ENCODE results near the gene C1QTNF4.
"Not testable (repeated sequence)": the region's sequence is repeated elsewhere in the genome, so short reads cannot be mapped to it uniquely, and the experiment has no call there.

The C1QTNF4 gene

DNA sequence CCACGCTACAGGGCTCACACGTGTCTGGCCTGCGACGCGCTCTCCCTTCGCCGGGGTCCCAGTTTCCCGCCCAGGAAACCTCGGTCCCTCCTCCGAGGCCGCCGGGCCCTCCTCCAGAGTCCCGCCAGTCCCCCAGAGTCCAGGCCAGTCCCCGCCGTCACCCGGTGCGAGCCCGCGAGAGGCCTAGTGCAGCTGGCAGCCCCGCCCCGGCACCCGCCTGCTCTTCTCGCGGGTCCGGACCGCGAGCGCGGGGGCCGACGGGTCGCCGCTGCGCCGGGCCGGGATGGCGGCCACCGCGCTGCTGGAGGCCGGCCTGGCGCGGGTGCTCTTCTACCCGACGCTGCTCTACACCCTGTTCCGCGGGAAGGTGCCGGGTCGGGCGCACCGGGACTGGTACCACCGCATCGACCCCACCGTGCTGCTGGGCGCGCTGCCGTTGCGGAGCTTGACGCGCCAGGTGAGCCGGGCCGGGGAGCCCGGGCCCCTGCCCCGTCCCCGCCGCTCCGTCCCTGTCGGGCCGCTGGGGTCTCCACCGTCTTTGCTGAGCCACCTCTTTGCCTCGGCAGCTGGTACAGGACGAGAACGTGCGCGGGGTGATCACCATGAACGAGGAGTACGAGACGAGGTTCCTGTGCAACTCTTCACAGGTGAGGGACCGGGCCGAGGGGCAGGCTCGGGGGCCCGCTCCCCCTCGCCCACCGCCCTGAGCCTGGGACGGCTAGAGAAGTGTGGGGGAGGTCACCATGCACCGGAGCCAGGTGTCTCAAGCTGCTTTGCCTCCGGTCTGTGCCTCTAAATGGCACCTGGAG lies 28.7 kb downstream of the C1QTNF4 start, which contains the start of gene PTPMT1:
TSS of gene PTPMT1 (plus strand) at position 260 of the 809 bp plus-strand sequence. CDS start at position 284, 24 bp downstream.
- peak within 1 kb of the TSS; percentile 89 for H3K4me3 ChIP-seq (ENCODE audit: low read depth, low read length)
- TF ChIP-seq, protein P1, sequence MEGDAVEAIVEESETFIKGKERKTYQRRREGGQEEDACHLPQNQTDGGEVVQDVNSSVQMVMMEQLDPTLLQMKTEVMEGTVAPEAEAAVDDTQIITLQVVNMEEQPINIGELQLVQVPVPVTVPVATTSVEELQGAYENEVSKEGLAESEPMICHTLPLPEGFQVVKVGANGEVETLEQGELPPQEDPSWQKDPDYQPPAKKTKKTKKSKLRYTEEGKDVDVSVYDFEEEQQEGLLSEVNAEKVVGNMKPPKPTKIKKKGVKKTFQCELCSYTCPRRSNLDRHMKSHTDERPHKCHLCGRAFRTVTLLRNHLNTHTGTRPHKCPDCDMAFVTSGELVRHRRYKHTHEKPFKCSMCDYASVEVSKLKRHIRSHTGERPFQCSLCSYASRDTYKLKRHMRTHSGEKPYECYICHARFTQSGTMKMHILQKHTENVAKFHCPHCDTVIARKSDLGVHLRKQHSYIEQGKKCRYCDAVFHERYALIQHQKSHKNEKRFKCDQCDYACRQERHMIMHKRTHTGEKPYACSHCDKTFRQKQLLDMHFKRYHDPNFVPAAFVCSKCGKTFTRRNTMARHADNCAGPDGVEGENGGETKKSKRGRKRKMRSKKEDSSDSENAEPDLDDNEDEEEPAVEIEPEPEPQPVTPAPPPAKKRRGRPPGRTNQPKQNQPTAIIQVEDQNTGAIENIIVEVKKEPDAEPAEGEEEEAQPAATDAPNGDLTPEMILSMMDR (IDR thresholded peaks at IDR 0.05; ENCODE audit: low read depth, low read length), result no peak

DNA sequence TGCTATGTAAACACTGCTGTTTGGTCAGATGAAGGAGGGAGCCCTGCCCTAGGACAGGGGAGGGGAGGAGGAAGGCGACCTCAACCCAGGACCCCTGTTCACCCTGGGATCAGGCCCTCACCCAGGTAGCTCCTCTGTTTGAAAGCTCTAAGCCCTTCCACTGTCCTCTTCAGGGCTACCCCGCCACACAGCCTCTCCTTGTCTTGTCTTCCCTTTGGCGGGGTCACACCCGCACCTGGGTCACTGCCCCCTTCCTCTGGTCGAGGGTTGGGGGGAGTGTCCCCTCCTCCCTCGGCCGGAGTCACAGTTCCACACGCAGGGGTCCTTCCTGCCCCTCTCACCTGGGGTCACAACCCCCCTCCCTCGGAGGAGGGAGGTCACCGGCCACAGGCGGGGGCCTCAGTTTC lies 29.3 kb downstream of the C1QTNF4 start:
- TF ChIP-seq, protein P1 (IDR thresholded peaks at IDR 0.05; ENCODE audit: low read depth, low read length), result no peak
- peak overlapping the region; percentile 89 for H3K4me3 ChIP-seq (ENCODE audit: low read depth, low read length)

DNA sequence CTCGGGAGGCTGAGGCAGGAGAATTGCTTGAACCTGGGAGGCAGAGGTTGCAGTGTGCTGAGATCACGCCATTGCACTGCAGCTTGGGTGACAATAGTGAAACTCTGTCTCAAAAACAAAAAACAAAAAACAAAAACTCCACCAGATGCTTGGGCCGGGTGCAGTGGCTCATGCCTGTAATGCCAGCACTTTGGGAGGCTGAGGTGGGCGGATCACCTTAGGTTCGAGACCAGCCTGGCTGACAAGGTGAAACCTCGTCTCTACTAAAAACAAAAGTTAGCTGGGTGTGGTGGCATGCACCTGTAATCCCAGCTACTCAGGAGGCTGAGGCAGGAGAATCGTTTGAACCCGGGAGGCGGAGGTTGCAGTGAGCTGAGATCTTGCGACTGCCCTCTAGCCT lies 29.8 kb downstream of the C1QTNF4 start:
- not testable (repeated sequence) for H3K4me3 ChIP-seq (ENCODE audit: low read depth, low read length)

DNA sequence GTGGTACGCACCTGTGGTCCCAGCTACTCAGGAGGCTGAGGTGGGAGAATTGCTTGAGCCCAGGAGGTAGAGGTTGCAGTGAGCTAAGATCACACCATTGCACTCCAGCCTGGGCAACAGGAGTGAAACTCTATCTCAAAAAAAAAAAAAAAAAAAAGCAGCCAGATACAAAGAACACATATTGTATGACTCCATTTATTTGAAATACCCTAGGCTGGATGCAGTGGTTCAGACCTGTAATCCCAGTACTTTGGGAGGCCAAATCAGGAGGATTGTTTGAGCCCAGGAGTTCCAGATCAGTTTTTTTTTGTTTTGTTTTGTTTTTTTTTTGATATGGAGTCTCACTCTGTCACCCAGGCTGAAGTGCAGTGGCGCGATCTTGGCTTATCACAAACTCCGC lies 31.8 kb downstream of the C1QTNF4 start:
- H3K4me3 ChIP-seq (ENCODE audit: low read depth, low read length), result not testable (repeated sequence)

DNA sequence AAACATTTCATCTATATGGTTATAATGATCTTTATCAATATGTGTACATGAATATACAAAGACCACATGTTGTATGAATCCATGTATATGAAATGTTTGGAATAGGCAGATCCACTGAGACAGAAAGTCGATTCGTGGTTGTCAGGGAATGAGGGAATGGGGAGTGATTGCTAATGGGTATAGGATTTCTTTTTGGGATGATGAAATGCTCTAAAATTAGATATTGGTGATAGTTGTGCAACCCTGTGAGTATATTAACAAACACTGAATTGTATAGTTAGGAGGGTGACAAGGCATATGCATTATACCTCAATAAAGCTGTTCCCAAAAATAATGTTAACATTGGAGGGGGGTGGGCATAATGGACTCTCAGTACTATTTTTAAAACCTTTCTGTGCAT lies 33.8 kb downstream of the C1QTNF4 start:
- TF ChIP-seq, protein P1 (IDR thresholded peaks at IDR 0.05; ENCODE audit: low read depth, low read length), result no peak
- no peak overlapping the region for H3K4me3 ChIP-seq (ENCODE audit: low read depth, low read length)

DNA sequence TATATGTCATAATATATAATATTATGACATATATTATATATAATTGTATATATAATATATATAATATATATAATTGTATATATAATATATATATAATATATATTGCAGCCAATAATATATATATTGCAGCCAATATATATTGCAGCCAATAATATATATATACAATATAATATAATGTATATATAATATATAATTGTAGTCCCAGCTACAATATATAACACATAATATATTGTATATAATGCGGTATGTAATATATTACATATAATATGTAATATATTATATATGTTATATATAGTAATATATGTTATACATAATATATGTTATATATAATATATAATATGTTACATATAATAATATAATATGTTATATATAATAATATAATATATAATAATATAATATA lies 35.5 kb downstream of the C1QTNF4 start:
- TF ChIP-seq, protein P1 (IDR thresholded peaks at IDR 0.05; ENCODE audit: low read depth, low read length), result no peak
- H3K4me3 ChIP-seq (ENCODE audit: low read depth, low read length), result no peak overlapping the region

DNA sequence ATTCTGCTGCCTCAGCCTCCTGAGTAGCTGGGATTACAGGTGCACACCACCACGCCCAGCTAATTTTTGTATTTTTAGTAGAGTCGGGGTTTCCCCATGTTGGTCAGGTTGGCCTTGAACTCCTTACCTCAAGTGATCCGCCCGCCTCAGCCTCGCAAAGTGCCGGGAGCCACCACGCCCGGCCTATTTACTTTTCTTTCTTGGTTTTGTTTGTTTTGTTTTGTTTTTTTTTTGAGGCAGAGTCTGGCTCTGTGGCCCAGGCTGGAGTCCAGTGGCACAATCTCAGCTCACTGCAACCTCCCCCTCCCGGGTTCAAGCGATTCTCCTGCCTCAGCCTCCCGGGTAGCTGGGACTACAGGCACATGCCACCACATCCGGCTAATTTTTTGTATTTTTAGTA lies 37.2 kb downstream of the C1QTNF4 start:
- H3K4me3 ChIP-seq (ENCODE audit: low read depth, low read length), result not testable (repeated sequence)

DNA sequence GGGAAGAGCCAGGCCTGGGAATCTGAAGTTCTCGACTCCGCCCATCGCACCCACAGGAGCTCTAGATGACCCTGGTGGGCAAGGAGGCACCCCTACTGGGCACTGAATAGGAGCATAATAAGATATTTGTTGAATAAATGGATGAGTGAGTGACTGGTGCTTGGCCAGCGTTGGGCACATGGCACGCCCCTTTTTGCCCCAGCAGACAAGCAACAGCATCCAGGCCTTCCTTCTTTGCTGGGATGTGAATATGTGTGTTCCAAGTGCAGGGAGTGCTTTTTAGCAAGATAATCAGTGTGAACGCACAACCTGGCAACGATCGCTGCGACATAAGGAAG lies 40.8 kb downstream of the C1QTNF4 start:
- peak overlapping the region; percentile 96 for H3K4me3 ChIP-seq (ENCODE audit: low read depth, low read length)
- TF ChIP-seq, protein P1 (IDR thresholded peaks at IDR 0.05; ENCODE audit: low read depth, low read length), result no peak

Data from WI38 (cell line).